HL-60/S4 treated with retinoic acid at 250 ng/mL for 4 days and 3 days (cell line): ENCODE results near the gene SNX6.
"Not testable (repeated sequence)": the region's sequence is repeated elsewhere in the genome, so short reads cannot be mapped to it uniquely, and the experiment has no call there.

ENCODE experiments used
- in situ Hi-C: fragments of 300-500 bp; cut with MboI; formaldehyde crosslinking; loops from 2 replicates; pipeline ENCODE4 v1.7.0; 2022; ENCODE audit warnings: low sequenced_read_pairs

The SNX6 gene

GRCh38 chr14:34640826-34641225 lies 10.9 kb upstream of the SNX6 start:
- in situ Hi-C loops: no loop called here

- in situ Hi-C loops: not testable (repeated sequence)
Measured at GRCh38 chr14:34634360-34634771, 4.4 kb upstream of the SNX6 start.

DNA sequence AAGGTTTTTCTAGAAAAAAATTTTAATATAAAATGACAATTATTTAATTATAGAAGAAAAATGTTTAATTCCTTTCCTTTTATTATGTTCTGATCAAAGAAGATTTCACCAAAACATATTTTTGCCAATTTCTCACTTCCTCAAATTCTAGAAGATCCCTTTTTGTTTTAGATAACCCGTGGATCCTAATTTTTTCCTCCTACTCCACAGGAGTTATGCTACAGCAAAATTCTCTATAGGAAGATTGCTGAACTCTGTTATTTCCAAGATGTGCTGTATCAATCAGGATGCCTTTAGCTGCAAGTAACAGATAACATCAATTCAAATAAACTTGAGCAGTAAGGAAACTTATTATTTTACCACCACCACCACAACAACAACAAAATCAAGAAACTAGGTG lies 3.8 kb upstream of the SNX6 start:
- in situ Hi-C loops: no loop called here

DNA sequence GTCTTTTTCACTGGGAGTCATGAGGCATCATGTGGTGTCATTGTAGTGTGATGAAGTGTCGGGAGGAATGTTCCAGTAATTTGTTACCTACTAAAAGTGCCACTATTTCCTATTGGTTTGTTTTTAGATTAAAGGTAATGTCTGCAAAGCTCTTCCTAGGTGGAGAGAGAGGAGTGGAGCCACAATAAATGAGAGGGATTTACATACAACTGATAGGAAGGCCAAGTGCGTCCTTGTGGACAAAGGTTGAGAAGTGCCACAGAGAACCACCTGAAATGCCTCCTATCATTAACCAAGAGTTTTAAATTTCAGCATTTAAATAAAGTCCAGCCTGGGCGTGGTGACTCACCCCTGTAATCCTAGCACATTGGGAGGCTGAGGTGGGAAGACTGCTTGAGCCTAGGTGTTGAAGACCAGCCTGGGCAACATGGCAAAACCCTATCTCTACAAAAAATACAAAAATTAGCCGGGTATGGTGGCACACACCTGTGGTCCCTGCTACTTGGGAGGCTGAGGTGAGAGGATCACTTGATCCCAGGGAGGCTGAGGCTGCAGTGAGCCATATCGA lies 2.5 kb upstream of the SNX6 start:
- in situ Hi-C loops: no loop called here

GRCh38 chr14:34629344-34629656 lies 648 bp downstream of the SNX6 start:
- in situ Hi-C loops: no loop called here

GRCh38 chr14:34628681-34629135 lies 1.2 kb downstream of the SNX6 start:
- in situ Hi-C loops: no loop called here

DNA sequence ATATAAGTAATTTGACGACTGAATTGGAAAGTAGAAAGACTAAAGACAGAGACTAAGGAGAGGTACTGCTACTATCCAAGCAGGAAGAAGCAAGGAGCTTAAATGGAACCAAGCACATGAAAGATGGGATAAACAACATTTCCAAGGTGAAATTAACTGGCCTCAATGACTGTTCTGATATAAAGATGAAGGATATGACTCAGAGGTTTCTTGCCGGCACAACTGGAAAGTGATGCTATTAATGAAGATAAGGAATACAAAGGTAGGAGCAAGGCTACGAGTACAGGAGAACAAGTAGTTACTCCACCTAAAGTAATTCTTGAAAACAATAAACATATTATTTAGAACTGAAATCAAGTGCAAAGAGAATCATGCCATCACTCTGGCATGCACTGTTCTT lies 6.4 kb downstream of the SNX6 start:
- in situ Hi-C loops: no loop called here

DNA sequence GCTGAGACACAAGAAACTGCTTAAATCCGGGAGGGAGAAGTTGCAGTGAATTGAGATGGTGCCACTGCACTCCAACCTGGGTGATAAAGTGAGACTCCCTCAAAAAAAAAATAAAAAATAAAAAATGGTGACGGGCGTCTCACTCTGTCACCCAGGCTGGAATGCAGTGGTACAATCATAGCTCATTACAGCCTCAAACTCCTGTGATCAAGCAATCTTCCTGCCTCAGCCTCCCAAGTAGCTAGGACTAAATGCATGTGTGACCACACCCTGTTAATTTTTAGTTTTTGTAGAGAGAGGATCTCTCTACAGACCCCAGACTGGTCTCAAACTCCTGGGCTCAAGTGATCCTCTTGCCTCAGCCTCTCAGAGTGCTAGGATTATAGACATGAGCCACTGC lies 9.1 kb downstream of the SNX6 start:
- in situ Hi-C loops: no loop called here

DNA sequence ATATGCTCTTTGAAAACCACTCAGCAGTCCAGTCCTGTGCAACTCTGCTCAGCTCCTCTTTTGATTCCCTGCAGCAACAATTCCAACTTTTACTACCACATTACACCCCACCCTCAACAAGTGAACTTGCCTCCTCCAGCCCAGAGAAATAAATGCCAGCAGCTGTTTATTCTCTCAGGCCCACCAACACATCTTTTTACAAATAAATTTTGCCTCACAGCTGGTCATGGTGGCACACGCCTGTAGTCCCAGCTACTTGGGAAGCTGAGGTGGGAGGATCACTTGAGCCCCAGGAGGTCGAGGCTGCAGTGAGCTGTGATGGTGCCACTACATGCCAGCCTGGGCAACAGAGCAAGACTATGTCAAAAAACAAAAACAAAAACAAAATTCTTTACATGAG lies 9.8 kb downstream of the SNX6 start:
- in situ Hi-C loops: no loop called here

GRCh38 chr14:34619471-34619870 lies 10.5 kb downstream of the SNX6 start:
- in situ Hi-C loops: no loop called here

DNA sequence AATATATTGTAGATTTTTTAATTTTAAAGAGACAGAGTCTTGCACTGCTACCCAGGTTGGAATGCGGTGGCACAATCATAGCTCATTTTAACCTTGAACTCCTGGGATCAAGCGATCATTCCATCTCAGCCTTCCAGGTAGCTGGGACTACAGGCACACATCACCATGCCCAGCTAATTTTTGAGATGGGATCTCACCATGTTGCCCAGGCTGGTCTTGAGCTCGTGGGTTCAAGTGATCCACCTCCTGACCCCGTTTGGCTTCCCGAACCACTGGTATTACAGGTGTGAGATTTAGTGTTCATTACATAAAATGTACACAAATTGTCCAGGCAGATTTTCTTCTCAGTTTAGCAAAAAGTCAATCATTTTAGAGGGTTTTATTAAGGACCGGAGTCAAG lies 13.6 kb downstream of the SNX6 start:
- in situ Hi-C loops: no loop called here

- in situ Hi-C loops: no loop called here
Measured at GRCh38 chr14:34615507-34615906, 14.4 kb downstream of the SNX6 start.

DNA sequence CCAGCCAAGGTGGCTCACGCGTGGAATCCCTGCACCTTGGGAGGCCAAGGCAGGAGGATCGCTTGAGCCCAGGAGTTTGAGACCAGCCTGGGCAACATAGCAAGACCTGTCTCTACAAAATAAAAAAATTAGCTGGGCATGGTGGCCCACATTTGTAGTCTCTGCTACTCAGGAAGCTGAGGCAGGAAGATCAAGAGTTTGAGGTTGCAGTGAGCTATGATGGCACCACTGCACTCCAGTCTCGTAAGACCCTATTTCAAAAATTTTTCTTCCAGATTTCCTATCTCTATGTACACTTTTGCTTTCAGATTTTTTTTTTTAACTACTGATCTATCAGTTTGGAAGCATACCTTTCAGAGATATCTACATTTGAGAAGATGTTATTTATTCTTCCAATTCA lies 15.3 kb downstream of the SNX6 start:
- in situ Hi-C loops: no loop called here

GRCh38 chr14:34610101-34610500 lies 19.8 kb downstream of the SNX6 start:
- in situ Hi-C loops: no loop called here

- in situ Hi-C loops: no loop called here
Measured at GRCh38 chr14:34605461-34605860, 24.5 kb downstream of the SNX6 start.

- in situ Hi-C loops: no loop called here
Measured at GRCh38 chr14:34604995-34605394, 25.0 kb downstream of the SNX6 start.

- in situ Hi-C loops: no loop called here
Measured at GRCh38 chr14:34596891-34597290, 33.1 kb downstream of the SNX6 start.

- in situ Hi-C loops: no loop called here
Measured at GRCh38 chr14:34593740-34594375, 36.1 kb downstream of the SNX6 start.

DNA sequence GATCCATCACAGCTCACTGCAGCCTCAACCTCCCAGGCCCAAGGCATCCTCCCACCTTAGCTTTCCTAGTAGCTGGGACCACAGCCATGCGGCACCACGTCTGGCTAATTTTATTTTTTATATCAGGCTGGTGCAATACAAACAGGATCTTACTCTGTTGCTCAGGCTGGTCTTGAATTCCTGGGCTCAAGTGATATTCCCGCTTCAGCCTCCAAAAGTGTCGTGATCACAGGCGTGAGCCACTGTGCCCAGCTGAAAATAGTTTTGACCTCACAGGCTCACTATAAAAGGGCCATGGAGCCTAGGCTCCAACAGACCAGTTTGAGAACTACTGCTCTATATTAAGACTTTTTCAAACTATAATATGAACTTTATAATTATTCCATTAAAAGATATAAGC lies 37.3 kb downstream of the SNX6 start:
- in situ Hi-C loops: no loop called here

GRCh38 chr14:34583525-34583924 lies 46.4 kb downstream of the SNX6 start:
- in situ Hi-C loops: no loop called here

GRCh38 chr14:34582117-34582680 lies 47.7 kb downstream of the SNX6 start:
- in situ Hi-C loops: no loop called here

GRCh38 chr14:34580381-34580780 lies 49.6 kb downstream of the SNX6 start:
- in situ Hi-C loops: no loop called here

GRCh38 chr14:34571771-34572170 lies 58.2 kb downstream of the SNX6 start:
- in situ Hi-C loops: no loop called here
